ENCODE results near the gene G6PC3. TPM values are rescaled to one million over a fixed set of nuclear protein-coding genes. Genes with fewer than 3 reads are reported as not detected.

The G6PC3 gene
- total and polyA plus RNA-seq, 4 donors: 6.7 to 15.1 (median 8.3) TPM

- 96% methylated on average over 9 of the region's 9 CpGs for WGBS
- H3K4me3 ChIP-seq (ENCODE audit: low read depth in 1 of 3, low read length in 3 of 3): no peak overlapping the region
- DNase-seq (ENCODE audit: low spot score): no peak
- H3K9ac ChIP-seq (ENCODE audit: low read depth in 1 of 2, low read length in 2 of 2): no peak overlapping the region
- TF ChIP-seq MAX (IDR thresholded peaks at IDR 0.05): no peak
- TF ChIP-seq GABPA (IDR thresholded peaks at IDR 0.05 in 1 of 2, conservative IDR thresholded peaks at IDR 0.05 in 1 of 2): no peak
- no peak for TF ChIP-seq FOXA2 (IDR thresholded peaks at IDR 0.05)
- peaks cover 8 to 45% (median 34%) of the 10 kb centered on the region in 4 donors for H3K4me1 ChIP-seq (ENCODE audit: control insufficient read depth in 4 of 4, insufficient read depth in 4 of 4, low read length in 3 of 4)
- H3K27me3 ChIP-seq (ENCODE audit: control insufficient read depth in 4 of 4, insufficient read depth in 4 of 4, low read length in 3 of 4): no peaks in the 10 kb centered on the region
- H3K9me3 ChIP-seq (ENCODE audit: control insufficient read depth in 4 of 4, low read length in 3 of 4): no peaks in the 10 kb centered on the region
- no peak overlapping the region for H3K27ac ChIP-seq (ENCODE audit: low read depth in 1 of 2, low read length in 2 of 2)
- peaks cover 0 to 19% (median 6%) of the 10 kb centered on the region in 4 donors for H3K36me3 ChIP-seq (ENCODE audit: control insufficient read depth in 4 of 4, insufficient read depth in 3 of 4, low read depth in 1 of 4, low read length in 3 of 4)
Measured at GRCh38 chr17:44074911-44075285, 4.4 kb downstream of the G6PC3 start.

GRCh38 chr17:44075598-44076293 is 5.2 kb downstream of the G6PC3 start:
- Histone ChIP-seq H3K27me3 (ENCODE audit: control insufficient read depth in 4 of 4, insufficient read depth in 4 of 4, low read length in 3 of 4) (no peaks in the 10 kb centered on the region), H3K9ac (ENCODE audit: low read depth in 1 of 2, low read length in 2 of 2) (no peak overlapping the region), H3K9me3 (ENCODE audit: control insufficient read depth in 4 of 4, low read length in 3 of 4) (no peaks in the 10 kb centered on the region), H3K36me3 (ENCODE audit: control insufficient read depth in 4 of 4, insufficient read depth in 3 of 4, low read depth in 1 of 4, low read length in 3 of 4) (peaks cover 0 to 24% (median 7%) of the 10 kb centered on the region in 4 donors), H3K4me3 (ENCODE audit: low read depth in 1 of 3, low read length in 3 of 3) (no peak overlapping the region), H3K27ac (ENCODE audit: low read depth in 1 of 2, low read length in 2 of 2) (peak overlapping the region; percentile 2 to 44), H3K4me1 (ENCODE audit: control insufficient read depth in 4 of 4, insufficient read depth in 4 of 4, low read length in 3 of 4) (peaks cover 8 to 40% (median 32%) of the 10 kb centered on the region in 4 donors)
- no peak for DNase-seq (ENCODE audit: low spot score)
- no peak for TF ChIP-seq RXRA (IDR thresholded peaks at IDR 0.05)
- TF ChIP-seq EGR1 (IDR thresholded peaks at IDR 0.05; ENCODE audit: low read depth in 2 of 2): no peak
- 91% methylated on average over 10 of the region's 10 CpGs for WGBS

GRCh38 chr17:44076716-44077594 is 6.4 kb downstream of the G6PC3 start:
- WGBS: 60% methylated on average over 6 of the region's 6 CpGs
- peaks cover 0 to 29% (median 10%) of the 10 kb centered on the region in 4 donors for H3K36me3 ChIP-seq (ENCODE audit: control insufficient read depth in 4 of 4, insufficient read depth in 3 of 4, low read depth in 1 of 4, low read length in 3 of 4)
- no peak for DNase-seq (ENCODE audit: low spot score)
- H3K27me3 ChIP-seq (ENCODE audit: control insufficient read depth in 4 of 4, insufficient read depth in 4 of 4, low read length in 3 of 4): no peaks in the 10 kb centered on the region
- H3K9me3 ChIP-seq (ENCODE audit: control insufficient read depth in 4 of 4, low read length in 3 of 4): no peaks in the 10 kb centered on the region
- no peak overlapping the region for H3K9ac ChIP-seq (ENCODE audit: low read depth in 1 of 2, low read length in 2 of 2)
- H3K27ac ChIP-seq (ENCODE audit: low read depth in 1 of 2, low read length in 2 of 2): peak overlapping the region; percentile 44 to 54
- H3K4me3 ChIP-seq (ENCODE audit: low read depth in 1 of 3, low read length in 3 of 3): no peak overlapping the region
- H3K4me1 ChIP-seq (ENCODE audit: control insufficient read depth in 4 of 4, insufficient read depth in 4 of 4, low read length in 3 of 4): peaks cover 3 to 28% (median 22%) of the 10 kb centered on the region in 4 donors
- TF ChIP-seq MAX (IDR thresholded peaks at IDR 0.05) (no peak), HNF4A (conservative IDR thresholded peaks at IDR 0.05) (peak; percentile 41), YY1 (IDR thresholded peaks at IDR 0.05) (no peak), RXRA (IDR thresholded peaks at IDR 0.05) (peak in 1 of 2 donors; percentile 9), JUND (IDR thresholded peaks at IDR 0.05) (no peak), FOXA1 (IDR thresholded peaks at IDR 0.05) (peak; percentile 34), FOXA2 (IDR thresholded peaks at IDR 0.05) (peak; percentile 72), CTCF (IDR thresholded peaks at IDR 0.05; ENCODE audit: low read depth, low read length, missing input control) (no peak), SP1 (IDR thresholded peaks at IDR 0.05) (no peak), GABPA (IDR thresholded peaks at IDR 0.05 in 1 of 2, conservative IDR thresholded peaks at IDR 0.05 in 1 of 2) (no peak), HNF4G (IDR thresholded peaks at IDR 0.05) (no peak), REST (IDR thresholded peaks at IDR 0.05) (no peak), ATF3 (IDR thresholded peaks at IDR 0.05) (no peak), TAF1 (conservative IDR thresholded peaks at IDR 0.05) (no peak), RAD21 (IDR thresholded peaks at IDR 0.05) (peak in 1 of 2 donors; percentile 43), EGR1 (IDR thresholded peaks at IDR 0.05; ENCODE audit: low read depth in 2 of 2) (no peak), ZBTB33 (IDR thresholded peaks at IDR 0.05) (no peak)

Data from liver (tissue), 9 donors.